ENCODE results near the gene FZR1.
"Not testable (repeated sequence)": the region's sequence is repeated elsewhere in the genome, so short reads cannot be mapped to it uniquely, and the experiment has no call there.

FZR1 gene

DNA sequence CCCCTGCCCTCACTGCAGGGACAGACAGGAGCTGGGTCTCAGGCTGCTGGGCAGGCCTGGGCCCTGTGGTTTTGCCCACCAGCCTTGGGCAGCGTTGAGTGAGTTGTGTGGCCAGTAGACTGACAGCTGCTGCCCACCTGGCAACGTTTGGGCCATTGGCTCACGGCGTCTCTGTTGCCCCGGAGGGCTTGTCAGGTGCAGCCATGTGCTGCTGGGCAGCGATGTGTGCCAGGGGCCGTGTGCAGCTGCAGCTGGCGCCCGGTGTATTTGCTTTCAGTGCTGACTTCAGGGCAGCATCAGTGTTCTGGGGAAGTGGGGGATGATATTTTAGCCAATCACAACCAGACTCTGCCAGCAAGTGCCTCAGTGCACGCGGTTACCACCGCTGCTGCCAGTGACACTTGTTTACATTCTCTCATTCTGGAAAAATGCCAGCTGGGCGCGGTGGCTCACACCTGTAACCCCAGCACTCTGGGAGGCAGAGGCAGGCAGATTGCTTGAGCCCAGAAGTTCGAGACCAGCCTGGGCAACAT is 10.6 kb downstream of the FZR1 start:
- no peak for DNase-seq

DNA sequence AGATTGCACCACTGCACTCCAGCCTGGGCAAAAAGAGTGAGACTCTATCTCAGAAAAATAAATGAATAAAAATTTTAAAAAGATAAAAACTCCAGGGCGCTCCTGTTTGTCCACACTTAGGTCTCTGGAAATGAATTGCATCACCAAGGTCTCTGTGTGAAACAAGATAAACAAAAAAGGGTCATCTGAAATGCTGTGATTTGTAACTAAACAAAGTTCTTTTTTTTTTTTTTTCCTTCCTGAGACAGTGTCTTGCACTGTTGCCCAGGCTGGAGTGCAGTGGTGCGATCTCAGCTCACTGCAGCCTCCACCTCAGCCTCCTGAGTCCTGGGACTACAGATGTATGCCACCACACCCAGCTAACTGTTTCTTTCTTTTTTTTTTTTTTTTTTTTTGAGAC is 11.5 kb downstream of the FZR1 start:
- no peak for DNase-seq

DNA sequence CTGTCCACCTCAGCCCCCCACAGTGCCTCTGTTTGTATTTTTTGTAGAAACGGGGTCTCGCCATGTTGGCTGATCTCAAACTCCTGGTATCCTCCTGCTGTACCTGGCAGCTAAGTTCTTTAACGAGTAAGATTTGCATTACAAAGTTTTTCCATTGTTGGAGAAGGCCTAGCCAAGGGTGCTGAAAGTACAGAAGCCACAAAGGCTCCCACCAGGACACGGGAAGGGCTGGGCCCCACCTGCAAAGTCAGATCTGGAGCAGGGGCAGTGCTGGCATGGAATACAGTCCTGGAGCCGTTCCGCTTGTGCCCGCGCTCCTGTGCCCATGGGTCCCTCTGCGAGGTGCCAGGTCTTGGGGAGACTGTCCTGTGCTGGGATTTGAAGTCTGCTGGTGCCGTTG is 12.1 kb downstream of the FZR1 start:
- DNase-seq = no peak

- no peak for DNase-seq
These were observed 12.5 kb downstream of the FZR1 start for GRCh38 chr19:3518659-3519058.

DNA sequence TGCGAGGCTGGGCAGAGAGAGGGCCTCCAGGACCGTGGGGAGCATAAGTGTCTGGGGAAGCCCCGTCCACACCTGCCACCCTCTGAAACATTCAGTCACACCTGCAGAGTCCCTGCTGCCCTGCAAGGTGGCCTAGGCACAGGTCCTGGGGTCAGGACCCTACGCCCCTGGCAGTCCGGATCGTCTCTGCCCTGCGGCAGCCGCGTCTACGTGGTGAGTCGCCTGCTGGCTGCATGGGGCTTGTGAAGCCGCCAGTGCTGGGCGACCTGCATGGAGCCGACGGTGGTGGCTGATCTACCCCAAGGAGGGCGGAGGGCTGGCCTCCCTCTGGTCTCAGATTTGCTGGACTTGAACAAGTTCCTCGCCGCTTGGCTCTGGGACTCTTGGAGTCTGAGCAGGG is 13.0 kb downstream of the FZR1 start:
- no peak for DNase-seq

DNA sequence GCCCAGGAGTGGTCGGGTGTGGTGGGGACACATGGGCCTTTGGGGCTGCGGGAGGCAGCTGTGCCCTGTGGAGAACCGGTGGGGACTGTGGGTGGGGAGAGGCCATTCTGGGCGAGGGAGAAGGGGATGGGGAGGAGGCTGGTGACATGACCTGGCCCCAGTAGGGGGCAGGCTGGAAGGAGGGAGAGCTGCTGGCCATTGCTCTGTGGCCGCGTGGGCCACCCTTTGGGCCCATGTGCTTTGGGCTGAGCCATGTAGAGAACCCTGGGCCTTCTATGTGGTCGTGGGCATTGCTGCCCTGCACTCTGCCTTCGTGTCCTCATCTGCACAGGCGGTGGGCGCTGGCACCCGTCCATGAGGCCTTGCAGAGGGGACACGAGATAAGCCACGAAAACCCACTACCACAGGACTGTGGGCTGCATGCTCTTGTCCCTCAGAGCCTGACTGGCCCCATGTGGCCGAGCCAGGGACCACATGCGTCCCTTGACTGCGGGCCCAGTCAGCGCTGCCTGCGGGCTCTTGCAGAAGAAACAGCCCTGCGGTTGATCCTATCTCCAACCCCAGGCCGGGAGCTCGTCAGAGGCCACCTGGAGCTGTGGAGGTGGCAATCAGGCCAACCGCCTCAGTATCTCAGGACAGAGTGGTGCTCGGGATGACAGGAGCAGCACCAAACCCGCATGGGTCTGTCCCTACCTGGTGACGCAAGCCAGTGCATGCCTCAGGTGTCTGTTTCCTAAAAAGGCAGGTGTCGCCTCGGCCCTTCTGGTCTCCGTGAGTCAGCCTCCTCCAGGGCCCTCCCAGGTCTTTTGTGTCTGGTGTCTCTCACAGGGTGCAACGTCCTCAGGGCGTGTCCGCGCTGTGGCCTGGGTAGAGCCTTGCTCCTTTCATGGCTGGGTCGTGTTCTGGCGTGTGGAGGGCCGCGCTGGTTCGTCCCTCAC is 14.3 kb downstream of the FZR1 start:
- no peak for DNase-seq

DNA sequence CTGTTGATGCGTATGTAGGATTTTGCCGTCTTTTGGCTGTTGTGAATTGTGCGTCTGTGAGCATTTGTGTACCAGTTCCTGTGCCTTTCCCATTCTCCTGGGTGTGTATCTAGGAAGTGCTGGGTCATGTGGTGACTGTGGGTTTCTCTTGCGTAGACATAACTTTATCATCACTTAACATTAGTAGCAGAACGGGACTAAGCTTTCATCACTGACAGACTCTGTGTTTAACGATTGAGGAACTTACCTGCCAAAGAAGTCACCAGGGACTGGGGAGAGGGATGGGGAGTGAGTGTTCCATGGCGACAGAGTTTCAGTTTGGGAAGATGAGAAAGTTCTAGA is 15.0 kb downstream of the FZR1 start:
- DNase-seq = no peak

DNA sequence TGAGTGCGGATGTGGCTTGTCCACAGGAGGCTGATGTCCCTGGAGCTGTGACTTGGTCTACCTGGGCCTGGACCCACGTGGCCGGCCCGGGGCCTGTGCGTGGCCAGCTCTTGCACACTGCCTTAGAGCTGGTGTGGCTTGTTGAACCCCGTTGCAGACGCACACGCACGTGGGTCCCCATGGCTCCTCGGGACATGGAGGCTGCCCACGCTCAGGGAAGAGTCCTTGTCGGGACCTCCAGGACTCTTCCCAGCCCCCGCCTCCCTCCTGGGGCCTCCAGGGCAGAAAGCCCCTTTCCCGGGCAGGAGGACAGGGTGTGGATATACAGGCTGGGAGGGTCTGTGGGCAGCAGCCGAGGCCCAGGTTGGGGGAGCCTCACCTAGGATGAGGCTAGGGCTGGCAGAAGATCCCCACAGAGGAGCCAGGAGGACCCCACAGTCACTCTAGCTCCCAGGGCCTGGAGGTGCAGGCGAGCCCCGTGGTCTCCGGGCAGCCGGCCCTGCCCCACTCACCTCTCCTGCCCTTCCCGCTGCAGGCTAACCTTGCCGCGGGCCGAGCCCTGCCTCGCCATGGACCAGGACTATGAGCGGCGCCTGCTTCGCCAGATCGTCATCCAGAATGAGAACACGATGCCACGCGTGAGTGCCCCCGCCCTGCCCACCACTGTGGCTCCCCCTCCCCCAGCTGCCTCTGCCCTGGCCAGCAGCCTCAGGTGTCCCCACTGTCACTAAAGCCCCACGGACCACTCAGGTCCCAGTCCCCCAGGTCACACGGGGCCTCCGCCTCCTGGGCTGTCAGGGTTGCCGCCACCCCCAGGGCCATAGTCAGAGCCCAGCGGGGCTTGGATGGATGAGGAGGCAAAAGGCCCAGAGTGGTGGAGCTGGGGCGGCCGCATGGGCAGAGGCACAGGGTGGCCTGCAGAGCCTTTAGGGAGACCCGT is 16.6 kb downstream of the FZR1 start:
- no peak for DNase-seq

DNA sequence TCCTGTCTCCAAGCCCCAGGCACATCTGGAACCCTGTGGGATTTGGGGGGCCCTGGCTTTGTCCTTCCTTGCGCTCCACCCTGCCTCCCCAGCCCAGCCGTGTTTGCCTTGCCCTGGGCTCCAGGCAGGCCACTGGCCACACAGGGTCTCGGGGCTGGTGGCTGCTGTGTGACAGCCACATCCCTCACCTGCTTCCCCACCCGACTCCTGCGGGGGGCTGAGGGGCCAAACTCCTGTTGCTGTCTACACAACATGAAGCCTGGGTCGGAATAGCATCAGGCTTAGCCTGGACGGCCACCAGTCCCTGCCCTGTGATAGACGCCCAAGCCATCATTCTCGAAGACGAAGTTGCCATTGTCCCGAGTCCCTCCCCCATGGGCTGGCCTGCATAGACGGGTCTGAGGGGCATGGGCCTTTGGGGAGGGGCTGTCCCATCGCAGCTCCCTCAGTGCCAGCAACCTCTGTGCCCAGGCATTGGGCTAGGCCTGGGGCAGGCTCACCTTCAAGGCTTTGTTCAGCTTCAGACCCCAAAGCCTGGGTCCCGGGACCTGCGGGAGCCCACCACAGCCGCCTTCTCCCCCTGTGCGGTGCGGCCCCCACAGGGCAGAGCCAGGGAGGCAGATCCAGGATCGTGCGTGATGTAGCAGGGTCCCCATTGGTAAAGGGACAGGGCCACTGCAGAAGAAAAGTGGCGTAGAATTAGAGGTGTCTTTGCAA is 17.4 kb downstream of the FZR1 start:
- no peak for DNase-seq

DNA sequence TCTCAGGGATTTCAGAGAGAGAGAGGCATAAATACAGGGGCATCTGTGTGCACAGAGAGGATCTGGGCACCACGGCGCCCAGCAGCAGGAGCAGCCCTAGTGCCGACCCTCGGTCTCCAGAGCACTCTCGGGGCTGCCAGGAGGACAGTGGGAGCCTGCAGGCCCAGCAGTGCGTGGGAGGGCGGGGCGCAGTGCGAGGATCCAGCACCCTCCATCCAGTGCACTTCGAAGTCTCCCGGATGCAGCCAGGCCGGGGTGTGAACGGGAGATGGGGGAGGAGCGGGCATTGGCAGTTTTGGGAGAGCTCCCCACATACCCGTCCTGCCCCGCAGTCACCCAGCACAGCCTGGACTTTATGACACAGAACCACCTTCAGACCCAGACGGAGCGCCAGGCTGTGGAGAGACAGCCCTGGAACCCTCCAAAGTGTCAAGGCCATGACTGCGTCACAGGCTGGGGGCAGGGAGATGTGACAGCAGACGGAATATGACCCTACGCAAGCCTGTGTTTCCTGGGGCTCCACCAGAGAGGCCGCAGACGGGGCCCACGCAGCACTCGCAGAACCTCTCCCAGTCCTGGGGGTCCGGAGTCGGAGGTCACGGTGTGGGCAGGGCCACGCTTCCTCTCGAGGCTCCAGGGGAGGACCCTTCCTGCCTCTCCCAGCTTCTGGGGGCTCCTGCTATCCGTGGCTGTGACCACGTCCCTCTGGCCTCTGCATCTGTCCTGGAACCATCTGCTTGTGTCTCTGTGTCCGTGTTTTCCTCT is 18.1 kb downstream of the FZR1 start:
- DNase-seq = no peak

DNA sequence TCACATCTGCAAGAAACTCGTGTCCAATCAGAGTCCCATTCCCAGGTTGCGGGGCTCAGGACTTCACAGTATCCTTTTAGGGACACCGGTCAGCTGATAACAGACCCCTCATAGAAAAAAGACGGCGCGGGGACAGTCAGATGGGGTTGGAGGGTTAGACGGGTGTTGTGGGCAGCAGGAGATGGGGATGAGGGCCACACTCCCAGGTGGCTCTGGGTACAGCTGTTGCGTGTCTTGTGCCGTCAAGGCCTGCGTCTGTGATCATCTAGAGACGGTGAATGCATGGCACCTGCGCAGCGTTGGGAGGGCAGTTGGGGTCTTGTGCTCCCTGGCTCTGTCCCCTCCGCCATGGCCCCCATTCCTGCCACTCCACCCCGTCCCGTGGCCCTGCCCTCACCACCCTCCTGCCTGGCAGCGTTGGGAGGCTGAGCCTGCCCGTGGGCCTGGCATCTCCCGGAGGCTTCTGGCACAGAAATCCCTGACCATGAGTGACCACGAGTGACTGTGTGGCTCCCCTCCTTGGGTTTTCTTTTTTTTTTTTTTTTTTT is 18.9 kb downstream of the FZR1 start:
- no peak for DNase-seq

DNA sequence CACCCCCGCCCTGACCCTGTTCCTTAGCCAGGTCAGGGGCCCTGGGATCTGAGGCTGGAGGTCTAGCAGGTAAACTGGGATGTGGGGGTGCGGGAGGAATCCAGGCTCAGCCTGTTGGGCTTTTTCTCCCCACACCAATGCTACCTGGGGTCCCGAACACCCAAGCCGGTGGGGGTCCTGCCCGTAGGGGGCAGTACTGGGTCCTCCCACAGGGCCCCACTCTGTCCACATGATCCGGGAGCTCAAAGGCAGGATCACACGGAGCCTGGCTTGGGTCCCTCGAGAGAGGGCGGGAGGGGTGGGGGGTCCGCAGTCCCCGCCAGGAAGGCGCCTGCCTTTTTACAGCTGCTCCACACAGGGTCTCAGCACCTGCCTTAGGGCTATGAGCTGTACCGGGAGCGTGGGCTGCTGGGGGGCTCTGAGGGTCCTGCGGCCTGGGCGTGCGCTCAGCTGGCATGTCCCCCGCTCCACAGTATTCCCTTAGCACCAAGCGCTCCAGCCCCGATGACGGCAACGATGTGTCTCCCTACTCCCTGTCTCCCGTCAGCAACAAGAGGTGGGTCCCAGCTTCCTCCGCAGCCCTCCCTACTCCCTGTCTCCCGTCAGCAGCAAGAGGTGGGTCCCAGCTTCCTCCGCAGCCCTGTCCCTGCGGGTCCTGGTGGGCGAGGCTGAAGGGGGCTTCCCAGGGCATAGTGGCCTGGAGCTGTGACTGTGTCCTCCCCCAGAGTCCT is 20.6 kb downstream of the FZR1 start:
- DNase-seq = no peak

DNA sequence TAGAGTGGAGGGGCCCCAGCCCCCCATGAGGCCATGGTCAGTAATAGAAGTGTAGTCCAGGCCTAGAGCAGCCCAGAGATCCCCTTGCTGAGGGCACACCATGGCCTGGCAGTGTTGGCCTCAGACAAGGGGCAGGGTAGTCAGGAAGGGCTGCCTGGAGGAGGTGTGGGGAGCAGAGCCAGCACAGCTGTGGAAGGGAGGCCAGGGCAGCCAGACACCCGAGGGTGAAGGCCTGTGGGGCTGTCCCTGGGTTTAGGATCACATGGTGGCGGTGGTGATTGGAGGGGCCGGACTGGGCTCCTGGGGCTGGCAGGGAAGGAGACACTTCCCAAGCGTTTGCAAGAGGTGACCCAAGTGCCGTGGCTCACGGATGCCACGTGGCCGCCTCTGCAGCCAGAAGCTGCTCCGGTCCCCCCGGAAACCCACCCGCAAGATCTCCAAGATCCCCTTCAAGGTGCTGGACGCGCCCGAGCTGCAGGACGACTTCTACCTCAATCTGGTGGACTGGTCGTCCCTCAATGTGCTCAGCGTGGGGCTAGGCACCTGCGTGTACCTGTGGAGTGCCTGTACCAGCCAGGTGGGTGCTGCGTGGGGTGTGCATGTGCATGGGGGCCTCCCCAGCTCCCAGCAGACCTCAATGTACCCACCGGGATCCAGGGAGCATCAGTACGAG is 21.3 kb downstream of the FZR1 start:
- no peak for DNase-seq

DNA sequence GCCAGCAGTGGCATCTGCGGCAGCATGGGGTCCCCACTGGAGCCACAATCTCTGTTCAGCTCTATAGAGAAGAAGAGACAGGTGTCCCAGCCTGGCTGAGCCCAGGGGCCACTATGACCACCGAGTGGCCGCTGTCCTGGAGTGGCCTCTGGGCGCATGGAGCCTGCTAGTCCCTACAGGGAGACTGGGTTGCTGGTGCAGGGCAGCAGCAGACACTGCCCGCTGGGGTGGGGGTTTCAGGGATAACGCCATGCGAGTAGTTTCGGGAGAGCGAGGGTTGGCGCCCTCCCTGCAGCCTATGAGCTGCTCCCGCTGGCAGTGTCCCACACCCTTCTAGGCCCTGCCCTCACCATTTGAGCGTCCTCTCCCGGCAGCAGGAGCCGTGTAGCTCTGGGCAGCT is 22.0 kb downstream of the FZR1 start:
- no peak for DNase-seq

- DNase-seq = no peak
These were observed 22.6 kb downstream of the FZR1 start for GRCh38 chr19:3528539-3529211.

DNA sequence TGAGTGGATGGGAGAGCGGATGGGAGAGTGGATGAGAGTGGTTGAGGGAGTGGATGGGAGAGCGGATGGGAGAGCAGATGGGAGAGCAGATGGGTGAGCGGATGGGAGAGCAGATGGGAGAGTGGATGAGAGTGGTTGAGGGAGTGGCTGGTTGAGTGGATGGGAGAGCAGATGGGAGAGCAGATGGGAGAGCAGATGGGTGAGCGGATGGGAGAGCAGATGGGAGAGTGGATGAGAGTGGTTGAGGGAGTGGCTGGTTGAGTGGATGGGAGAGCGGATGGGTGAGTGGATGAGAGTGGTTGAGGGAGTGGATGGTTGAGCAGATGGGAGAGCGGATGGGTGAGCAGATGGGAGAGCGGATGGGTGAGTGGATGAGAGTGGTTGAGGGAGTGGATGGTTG is 23.2 kb downstream of the FZR1 start:
- DNase-seq = not testable (repeated sequence)

DNA sequence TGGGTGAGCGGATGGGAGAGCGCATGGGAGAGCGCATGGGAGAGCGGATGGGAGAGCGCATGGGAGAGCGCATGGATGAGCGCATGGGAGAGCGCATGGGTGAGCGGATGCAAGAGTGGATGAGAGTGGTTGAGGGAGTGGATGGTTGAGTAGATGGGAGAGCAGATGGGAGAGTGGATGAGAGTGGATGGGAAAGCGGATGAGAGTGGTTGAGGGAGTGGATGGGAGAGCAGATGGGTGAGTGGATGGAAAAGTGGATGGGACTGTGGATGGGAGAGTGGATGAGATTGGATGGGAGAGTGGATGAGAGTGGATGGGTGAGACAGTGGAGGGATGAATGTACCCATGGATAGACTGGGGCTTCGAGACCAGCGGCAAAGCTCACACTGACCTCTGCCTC is 24.3 kb downstream of the FZR1 start:
- DNase-seq = no peak

- DNase-seq = no peak
These were observed 25.6 kb downstream of the FZR1 start for GRCh38 chr19:3531716-3532115.

DNA sequence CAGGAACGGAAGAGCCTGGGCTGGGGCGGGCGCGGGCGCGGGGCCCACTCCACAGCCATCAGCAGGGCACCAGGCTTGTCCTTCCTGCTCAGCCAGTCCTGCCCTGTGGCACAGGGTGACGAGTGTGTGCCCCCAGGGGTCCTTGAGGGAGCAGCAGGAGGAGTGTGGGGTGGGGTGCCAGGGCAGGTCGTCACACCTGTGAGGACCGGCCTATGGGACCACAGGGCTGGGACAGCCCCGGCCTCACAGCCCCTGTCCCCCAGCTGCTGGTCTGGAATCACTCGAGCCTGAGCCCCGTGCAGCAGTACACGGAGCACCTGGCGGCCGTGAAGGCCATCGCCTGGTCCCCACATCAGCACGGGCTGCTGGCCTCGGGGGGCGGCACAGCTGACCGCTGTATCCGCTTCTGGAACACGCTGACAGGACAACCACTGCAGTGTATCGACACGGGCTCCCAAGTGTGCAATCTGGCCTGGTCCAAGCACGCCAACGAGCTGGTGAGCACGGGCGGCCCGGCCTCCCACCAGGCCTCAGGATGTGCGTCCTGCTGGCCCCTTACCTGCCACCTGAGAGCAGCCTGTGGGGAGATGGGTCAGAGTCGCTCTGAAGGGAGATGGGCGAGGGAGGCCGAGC is 26.2 kb downstream of the FZR1 start:
- no peak for DNase-seq
